Cortex of kidney (tissue), 1 donor: ENCODE measurements around the gene CHST15.

Source experiments
- DNase-seq: peaks from one replicate; lab custom pipeline; 2025; lab: John Stamatoyannopoulos, UW

Gene CHST15

GRCh38 chr10:124064676-124065075 lies 28.7 kb downstream of the CHST15 start:
- DNase-seq = no peak

GRCh38 chr10:124063750-124064603 lies 29.4 kb downstream of the CHST15 start:
- DNase-seq = no peak

- no peak for DNase-seq
Measured at GRCh38 chr10:124062390-124062789, 31.0 kb downstream of the CHST15 start.

- DNase-seq = no peak
Measured at GRCh38 chr10:124061030-124061429, 32.4 kb downstream of the CHST15 start.

- DNase-seq = no peak
Measured at GRCh38 chr10:124060148-124060720, 33.2 kb downstream of the CHST15 start.

GRCh38 chr10:124059551-124059950 lies 33.8 kb downstream of the CHST15 start:
- no peak for DNase-seq

- DNase-seq = no peak
Measured at GRCh38 chr10:124058346-124059003, 34.9 kb downstream of the CHST15 start.

- no peak for DNase-seq
Measured at GRCh38 chr10:124057601-124058000, 35.8 kb downstream of the CHST15 start.

GRCh38 chr10:124056337-124056980 lies 36.9 kb downstream of the CHST15 start:
- no peak for DNase-seq

GRCh38 chr10:124053971-124054370 lies 39.4 kb downstream of the CHST15 start:
- no peak for DNase-seq

GRCh38 chr10:124052561-124052960 lies 40.8 kb downstream of the CHST15 start:
- DNase-seq = no peak

GRCh38 chr10:124050021-124051015 lies 43.1 kb downstream of the CHST15 start:
- no peak for DNase-seq

- DNase-seq = no peak
Measured at GRCh38 chr10:124049484-124049883, 43.9 kb downstream of the CHST15 start.

GRCh38 chr10:124048371-124049290 lies 44.8 kb downstream of the CHST15 start:
- DNase-seq = no peak

GRCh38 chr10:124047427-124048152 lies 45.8 kb downstream of the CHST15 start:
- no peak for DNase-seq

- DNase-seq = no peak
Measured at GRCh38 chr10:124045801-124046355, 47.5 kb downstream of the CHST15 start.

- DNase-seq = no peak
Measured at GRCh38 chr10:124045276-124045675, 48.1 kb downstream of the CHST15 start.

GRCh38 chr10:124044143-124044862 lies 49.1 kb downstream of the CHST15 start:
- DNase-seq = no peak
